HT1080 (cell line): ENCODE measurements around the gene MCM3. TPM values are rescaled to one million over a fixed set of nuclear protein-coding genes. Genes with fewer than 3 reads are reported as not detected.

ENCODE experiments used
- DNase-seq: peaks from one replicate; pipeline ENCODE4 v3.0.0-alpha.2; 2015; ENCODE audit warnings: low read depth
- polyA plus RNA-seq, 2 experiments: library from polyadenylated mRNA; depleted of rRNA; stranded (reverse); fragments of >200 nt; gene quantifications; 2 replicates each; pipeline ENCODE4 v1.2.3, GENCODE V29; 2015
- total RNA-seq: library from RNA; depleted of rRNA; stranded (reverse); fragments of >200 nt; shearing (Covaris generic); gene quantifications from 2 replicates; pipeline ENCODE4 v1.2.3, GENCODE V29; 2014; rRNA removed

Gene MCM3
- 138 and 139 TPM in 2 replicates for total RNA-seq
- 87.5 and 90.1 TPM in 2 replicates for polyA plus RNA-seq (2015; cell fraction: cytosol; rRNA removed)
- polyA plus RNA-seq (2015; cell fraction: nucleus; rRNA removed): 193 and 194 TPM in 2 replicates

- peak; percentile 100 for DNase-seq
Measured at GRCh38 chr6:52284460-52285176, at the start of gene MCM3. TSS of gene MCM3 (minus strand) at chr6:52284742. CDS start at chr6:52284674, 68 bp downstream.

DNA sequence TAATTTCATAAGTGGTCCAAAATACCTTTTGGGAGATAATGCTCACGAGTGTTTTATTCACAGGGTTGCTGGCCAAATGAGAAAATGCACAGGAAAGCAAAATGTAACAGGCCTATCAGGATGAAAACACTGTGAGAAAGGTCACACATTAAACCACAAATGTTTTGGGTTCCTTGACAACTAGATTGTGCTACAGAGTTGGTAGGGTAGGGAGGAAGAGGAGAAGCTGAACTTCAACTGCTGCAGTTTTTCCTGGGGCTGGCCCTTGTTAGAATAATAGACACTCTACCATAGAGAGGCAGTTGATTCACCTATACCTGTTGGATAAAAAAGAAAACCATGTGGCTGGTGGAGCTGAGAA is 49.3 kb upstream of the MCM3 start:
- peak; percentile 28 for DNase-seq

- no peak for DNase-seq
Measured at GRCh38 chr6:52331793-52332457, 47.4 kb upstream of the MCM3 start.

DNA sequence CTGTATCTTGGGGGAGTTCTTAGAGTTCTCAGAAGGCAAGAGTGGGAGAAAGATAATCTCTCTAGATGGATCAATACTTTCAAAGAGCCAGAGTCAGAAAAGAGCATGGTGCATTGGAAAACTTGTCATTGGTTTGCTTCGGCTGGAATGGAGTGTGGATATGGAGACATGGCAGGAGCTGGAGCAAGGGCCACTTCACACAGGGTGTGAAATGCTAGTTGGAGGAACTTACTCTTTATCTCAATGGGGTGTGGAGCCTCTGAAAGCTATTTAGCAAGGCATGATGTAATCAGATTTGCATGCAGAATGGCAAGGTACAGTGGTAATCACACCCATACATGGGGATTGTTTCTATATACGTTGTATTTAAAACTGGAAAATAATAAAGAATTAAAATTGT is 45.9 kb upstream of the MCM3 start:
- no peak for DNase-seq

DNA sequence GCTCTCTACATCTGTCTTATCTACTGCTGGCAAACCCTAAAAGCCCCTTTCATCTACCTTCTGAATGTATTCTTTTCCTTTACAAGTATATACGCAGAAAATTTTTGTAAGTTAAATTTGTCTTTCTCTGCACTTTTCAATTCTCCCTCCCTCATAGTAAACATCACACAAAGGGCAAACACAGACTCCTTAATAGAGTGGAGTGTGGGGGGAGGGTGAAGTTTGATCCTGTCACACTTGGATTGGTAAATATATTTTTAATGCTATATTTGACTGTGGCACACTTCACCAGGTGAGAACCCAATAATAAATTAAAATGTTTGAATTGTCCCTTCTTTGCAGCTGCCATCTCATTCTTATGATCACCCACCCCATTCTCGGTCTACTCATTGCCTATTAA is 44.2 kb upstream of the MCM3 start:
- no peak for DNase-seq

DNA sequence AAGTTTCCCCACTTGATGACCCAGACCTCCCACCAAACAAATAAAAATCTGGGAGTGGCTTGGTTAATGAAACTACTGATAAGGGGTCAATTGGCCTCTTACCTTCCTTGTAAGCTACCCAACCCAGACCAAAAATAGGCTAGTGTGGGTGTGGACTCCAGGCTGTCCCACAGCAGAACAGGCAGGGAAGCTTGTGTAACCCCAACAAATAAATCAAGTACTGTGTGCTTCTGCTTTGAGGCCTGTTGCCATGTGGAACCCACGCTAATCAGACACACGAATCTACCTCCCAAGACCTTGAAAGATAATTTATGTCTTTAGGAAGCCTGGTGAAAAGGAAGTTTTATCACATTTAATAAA is 43.7 kb upstream of the MCM3 start:
- DNase-seq: no peak

GRCh38 chr6:52326540-52327364 is 42.2 kb upstream of the MCM3 start:
- no peak for DNase-seq

DNA sequence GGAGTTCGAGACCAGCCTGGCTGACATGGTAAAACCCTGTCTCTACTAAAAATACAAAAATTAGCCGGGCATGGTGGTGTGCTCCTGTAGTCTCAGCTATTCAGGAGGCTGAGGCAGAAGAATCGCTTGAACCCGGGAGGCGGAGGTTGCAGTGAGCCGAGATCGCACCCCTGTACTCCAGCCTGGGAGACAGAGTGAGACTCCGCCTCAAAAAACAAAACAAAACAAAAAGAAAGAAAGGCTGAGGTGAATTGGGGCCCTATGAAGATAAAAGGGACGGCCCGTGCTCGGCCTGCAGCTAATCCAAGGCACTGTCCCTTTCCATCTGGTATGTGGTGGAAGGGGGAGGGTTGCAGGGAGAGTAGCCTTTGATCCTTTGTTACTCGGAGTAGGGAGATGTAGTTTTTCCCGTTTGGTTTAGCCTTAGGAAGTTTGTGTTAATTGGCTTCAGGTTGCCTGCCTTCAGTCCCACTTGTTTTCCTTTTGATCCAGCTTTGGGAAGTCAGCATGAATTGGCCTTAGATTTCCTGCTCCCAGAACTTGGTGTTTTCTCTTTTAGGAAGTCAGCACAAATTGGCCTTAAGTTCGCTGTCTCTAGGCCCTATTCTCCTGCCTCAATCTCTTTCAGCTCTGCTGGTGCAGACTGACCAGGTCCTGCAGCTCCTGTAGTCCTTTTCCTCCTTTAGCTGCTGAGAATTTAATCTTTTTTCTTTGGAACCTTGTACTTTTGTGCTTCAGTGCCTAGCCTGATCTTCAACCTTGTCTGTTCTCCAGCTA is 41.3 kb upstream of the MCM3 start:
- no peak for DNase-seq

DNA sequence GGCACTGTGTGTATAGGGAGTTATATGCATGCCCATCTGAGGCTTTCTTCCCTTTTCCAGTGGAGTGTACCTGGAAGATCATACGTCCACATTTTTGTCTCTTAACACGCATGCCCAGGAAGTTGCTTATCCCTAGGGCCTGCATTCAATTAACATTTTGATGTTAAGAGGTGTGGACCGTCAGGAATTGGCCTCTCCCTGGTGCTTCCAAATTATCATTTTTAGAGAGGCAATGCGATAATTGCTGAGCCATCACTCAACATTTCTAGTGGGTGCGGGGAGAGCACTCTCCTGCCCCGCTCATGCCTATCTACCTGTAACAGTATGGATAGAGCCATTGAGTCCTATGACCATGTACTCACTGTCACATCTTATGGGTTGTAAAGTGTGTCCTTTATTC is 39.6 kb upstream of the MCM3 start:
- no peak for DNase-seq

DNA sequence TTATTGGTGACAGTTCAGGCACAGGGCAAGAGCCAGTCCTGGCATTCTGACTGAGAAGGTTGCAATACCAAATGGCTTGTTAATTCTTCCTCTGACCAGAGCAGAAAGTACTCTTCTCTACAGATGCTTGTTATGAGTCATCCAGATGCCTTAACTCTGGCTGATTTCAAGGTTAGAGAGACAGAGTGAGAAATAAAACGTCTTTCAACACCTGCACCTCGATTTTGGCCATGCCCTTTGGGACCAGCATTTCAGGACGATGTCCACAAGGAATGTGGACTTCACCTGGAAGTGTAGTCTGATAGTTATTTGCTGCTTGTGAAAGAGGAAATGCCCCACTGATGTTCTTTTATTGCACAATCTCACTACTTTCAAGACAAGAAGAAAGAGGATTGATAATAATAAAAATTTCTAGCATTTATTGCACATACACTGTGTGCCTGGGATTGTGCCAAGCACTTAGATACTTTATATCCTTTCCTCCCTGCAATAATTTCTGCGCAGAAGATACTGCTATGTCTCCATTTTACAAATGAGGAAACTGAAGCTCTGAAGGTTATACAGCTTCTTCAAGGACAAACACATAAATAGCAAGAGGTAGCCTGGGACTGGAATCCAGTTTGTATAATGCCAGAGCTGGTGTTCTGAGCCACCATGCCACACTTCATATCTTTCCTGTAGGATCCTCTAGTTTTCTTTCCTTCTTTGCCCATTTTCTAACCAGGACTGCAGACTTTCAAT is 33.5 kb upstream of the MCM3 start:
- peak; percentile 50 for DNase-seq

DNA sequence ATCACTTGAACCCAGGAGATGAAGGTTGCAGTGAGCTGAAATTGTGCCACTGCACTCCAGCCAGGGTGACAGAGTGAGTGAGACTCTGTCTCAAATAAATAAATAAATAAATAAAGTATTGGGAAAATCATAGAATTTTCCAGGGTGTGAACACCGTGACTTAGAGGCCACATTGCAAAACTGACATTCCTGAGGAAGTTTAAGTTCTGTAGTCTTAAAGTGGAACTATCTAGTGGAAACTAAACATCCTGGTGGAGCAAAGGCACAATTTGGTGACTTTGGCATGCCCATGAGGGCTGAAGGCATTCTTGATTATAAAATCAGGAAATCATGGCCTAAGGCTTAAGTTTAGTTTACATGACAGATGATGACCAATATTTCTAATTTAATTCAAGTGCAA is 32.7 kb upstream of the MCM3 start:
- no peak for DNase-seq

DNA sequence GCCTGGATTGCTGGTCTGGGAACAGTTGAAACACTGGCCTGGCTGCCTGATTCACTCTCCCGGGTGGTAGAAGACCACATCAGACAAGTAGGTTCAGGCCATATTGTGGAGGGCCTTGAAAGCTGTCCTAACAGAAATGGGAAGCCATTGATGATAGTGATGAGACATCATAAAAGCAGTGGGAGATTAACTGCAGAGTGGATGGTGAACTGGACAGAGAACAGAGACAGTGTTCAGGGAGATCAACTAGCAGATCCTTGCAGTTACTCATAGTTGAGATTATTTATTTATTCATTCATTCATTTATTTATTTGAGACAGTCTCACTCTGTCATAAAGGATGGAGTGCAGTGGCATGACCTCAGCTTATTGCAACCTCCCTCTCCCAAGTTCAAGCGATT is 30.2 kb upstream of the MCM3 start:
- no peak for DNase-seq

DNA sequence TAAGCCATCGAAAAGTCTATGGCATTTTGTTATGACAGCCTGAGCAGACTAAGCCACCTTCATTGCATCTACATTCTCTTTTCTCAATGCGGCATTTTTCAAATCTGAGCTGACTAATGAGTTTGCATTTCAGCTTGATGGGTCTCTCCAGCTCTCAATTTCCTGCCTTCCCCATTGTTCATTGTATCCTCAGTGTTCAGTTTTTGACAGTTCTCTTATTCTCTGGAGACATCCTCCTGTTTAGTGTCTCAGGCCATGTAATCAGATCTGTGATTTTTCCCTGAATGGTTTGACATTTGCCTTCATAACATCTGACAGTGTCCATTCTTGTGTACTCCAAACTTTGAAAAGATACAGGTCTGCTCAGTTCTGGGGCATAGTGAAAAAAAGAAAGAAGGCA is 27.9 kb upstream of the MCM3 start:
- DNase-seq: peak; percentile 57

- DNase-seq: no peak
Measured at GRCh38 chr6:52310932-52311331, 26.4 kb upstream of the MCM3 start.

- no peak for DNase-seq
Measured at GRCh38 chr6:52307900-52308372, 23.4 kb upstream of the MCM3 start.

- DNase-seq: no peak
Measured at GRCh38 chr6:52306972-52307870, 22.7 kb upstream of the MCM3 start.

GRCh38 chr6:52305948-52306767 is 21.6 kb upstream of the MCM3 start:
- no peak for DNase-seq

- DNase-seq: no peak
Measured at GRCh38 chr6:52305411-52305810, 20.9 kb upstream of the MCM3 start.

GRCh38 chr6:52304983-52305390 is 20.4 kb upstream of the MCM3 start:
- no peak for DNase-seq
